GM12874 (cell line): Measurements from ENCODE around the gene CD70.
A peak's percentile ranks its signal among the peaks of the same experiment; 100 is the strongest.

Experiments
- TF ChIP-seq, protein P1 (sequence below): IDR thresholded peaks from 2 replicates; pipeline ENCODE4 v1.5.1; 2011; ENCODE audit warnings: low read depth, mild to moderate bottlenecking, control low read depth, low read length, moderate library complexity; ENCODE audit not compliant: insufficient read depth

CD70 gene

DNA sequence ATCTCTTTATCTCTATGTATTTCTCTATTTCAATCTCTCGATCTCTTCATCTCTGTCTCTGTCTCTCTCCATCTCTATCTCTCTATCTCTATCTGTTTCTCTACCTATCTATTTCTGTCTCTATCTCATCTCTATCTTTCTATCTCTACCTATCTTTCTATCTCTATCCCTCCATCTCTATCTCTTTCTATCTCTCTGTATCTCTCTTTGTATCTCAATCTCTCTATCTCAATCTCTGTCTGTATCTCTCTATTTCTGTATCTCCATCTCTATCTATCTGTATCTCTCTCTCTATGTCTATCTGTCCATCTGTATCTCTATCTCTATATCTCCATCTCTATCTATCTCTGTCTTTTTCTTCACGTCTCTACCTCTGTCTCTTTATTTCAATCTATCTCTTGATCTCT lies 34.9 kb downstream of the CD70 start:
- TF ChIP-seq, protein P1, sequence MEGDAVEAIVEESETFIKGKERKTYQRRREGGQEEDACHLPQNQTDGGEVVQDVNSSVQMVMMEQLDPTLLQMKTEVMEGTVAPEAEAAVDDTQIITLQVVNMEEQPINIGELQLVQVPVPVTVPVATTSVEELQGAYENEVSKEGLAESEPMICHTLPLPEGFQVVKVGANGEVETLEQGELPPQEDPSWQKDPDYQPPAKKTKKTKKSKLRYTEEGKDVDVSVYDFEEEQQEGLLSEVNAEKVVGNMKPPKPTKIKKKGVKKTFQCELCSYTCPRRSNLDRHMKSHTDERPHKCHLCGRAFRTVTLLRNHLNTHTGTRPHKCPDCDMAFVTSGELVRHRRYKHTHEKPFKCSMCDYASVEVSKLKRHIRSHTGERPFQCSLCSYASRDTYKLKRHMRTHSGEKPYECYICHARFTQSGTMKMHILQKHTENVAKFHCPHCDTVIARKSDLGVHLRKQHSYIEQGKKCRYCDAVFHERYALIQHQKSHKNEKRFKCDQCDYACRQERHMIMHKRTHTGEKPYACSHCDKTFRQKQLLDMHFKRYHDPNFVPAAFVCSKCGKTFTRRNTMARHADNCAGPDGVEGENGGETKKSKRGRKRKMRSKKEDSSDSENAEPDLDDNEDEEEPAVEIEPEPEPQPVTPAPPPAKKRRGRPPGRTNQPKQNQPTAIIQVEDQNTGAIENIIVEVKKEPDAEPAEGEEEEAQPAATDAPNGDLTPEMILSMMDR = no peak

DNA sequence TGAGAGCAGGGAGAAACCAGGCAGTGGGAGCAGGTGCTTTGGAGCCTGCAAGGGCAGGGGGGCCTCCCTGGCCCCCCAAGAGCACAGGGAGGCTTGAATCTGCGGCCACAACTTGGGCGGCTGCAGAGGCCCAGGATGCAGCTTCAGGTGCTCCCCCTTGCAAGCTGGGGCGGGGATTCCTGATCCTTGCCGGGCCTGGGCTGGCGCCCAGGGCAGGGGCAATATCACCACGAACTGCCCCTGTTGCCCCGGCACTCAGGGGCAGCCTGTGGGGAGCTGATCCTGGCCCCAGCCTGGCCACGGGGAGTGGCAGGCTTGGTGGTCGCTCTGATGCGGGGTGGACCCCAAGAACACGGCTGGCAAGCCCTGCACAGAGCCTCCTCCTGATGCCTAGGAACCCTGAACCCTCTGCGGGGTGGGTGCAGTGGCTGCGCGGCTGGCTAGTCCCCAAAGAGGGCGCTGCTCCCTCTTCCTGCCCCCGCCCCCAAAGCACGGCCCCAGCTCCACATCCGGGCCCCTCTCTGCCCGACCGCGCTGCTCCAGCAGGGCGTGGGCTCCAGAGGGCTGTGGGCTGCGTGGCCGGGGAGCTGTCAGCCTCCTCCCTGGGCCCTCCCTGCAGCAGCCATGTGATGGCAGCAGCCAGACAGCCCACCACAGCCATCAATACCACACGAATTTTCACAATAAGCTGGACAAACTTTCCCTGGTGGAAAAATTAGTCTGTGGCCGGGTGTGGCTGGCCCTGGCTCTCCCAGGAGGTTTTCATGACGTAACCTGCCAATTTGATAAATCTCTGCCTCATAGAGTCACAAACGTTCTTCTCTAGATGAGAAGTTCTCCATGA lies 39.1 kb downstream of the CD70 start:
- TF ChIP-seq, protein P1 = peak; percentile 78

DNA sequence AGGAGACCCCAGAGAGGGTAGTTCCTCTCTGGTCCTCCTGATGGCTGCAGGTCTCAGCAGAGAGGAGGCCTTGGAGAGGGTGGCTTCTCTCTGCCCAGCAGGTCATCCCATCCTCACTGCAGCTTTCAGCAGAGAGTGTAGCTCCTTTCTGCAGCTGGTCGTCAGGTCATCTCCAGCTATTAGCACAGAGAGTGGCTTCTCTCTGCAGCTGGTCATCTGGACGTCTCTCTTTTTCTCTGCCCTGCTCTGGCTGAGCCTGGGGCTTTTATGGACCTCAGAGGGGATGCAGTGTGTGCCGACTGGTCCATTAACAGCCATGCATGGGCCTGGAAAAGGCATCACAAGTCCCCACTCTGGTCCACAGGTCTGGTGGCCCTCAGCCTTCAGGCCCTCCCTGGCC lies 39.9 kb downstream of the CD70 start:
- TF ChIP-seq, protein P1 = no peak

DNA sequence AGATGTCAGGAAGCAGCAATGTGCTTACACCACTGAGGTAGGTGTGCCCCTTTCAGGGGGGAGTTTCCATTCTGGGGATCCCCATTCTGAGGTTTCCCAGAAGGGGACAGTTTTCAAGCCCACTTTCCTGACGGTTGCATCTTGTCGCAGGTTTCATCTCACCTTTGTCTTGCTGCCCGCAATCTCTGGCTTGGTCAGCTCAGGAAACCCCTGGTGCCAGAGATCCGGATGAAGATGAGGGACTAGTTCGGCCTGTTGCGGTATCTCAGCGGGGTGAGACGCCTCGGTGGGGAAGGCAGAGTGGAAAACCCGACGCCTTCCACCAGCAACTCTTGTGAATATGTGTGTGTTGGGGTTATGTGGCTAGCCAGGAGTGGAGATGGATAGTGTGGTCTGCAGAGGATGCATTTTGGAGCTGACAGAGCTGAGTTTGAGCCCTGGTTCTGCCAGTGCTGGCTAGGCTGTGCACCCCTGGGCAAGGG lies 47.0 kb downstream of the CD70 start:
- TF ChIP-seq, protein P1 = no peak

DNA sequence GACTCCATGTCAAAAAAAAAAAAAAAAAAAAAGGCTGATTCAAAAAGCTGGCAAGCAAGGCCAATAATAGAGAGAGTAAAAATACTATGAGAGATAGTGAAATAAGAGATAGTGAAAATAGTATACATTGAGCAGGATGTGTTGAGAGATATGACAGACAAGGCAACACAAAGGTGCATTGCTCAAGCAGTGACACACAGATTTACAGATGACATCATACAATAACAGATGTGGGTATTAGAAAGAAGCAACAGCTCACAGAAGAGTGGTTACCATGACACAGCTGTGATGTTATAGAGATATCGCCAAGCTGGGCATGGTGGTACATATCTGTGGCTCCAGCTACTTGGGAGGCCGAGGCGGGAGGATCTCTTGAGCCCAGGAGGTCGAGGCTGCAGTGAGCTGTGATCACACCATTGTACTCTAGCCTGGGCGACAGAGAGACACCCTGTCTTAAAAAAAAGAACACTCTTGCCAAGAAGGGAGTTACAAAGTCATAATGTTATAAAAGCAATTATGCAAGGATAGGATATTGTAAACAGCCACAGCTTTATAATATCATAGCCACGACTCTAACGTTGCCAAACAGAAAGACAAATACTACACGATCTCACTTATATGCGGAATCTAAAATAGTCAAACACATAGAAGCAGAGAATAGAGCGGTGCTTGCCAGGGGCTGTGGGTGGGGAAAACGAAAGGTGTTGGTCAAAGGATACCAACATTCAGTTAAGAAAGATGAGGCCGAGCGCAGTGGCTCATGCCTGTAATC lies 49.8 kb downstream of the CD70 start:
- TF ChIP-seq, protein P1 = no peak

DNA sequence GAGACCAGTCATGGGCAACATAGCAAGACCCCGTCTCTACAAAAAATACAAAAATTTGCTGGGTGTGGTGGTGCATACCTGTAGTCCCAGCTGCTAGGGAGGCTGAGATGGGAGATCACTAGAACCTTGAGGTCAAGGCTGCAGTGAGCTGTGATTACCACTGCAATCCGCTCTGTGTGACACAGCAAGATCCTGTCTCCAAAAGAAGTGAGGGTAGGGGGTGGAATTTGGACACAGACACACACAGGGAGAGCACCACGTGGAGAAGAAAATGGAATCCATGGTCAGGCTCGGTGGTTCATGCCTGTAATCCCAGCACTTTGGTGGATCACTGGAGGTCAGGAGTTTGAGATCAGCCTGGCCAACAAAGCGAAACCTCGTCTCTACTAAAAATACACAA lies 51.4 kb downstream of the CD70 start:
- TF ChIP-seq, protein P1 = no peak
